GM19324 (cell line): ENCODE results near the gene UPK3A.
"Not testable (repeated sequence)": the region's sequence is repeated elsewhere in the genome, so short reads cannot be mapped to it uniquely, and the experiment has no call there.

Experiments used
- ATAC-seq: cut with Tn5 transposase; IDR thresholded peaks from one replicate; pipeline ENCODE4 v1.9.1; 2021; ENCODE audit warnings: mild to moderate bottlenecking, moderate library complexity; ENCODE audit not compliant: unreplicated experiment, low FRiP score

The UPK3A gene

GRCh38 chr22:45254789-45255278 is 29.9 kb upstream of the UPK3A start:
- ATAC-seq = no peak

GRCh38 chr22:45257941-45258340 is 26.8 kb upstream of the UPK3A start:
- ATAC-seq = not testable (repeated sequence)

GRCh38 chr22:45259754-45260394 is 24.9 kb upstream of the UPK3A start:
- no peak for ATAC-seq

GRCh38 chr22:45260395-45260759 is 24.4 kb upstream of the UPK3A start:
- ATAC-seq = not testable (repeated sequence)

GRCh38 chr22:45261407-45262088 is 23.2 kb upstream of the UPK3A start:
- no peak for ATAC-seq

GRCh38 chr22:45262195-45262930 is 22.4 kb upstream of the UPK3A start:
- ATAC-seq = no peak

GRCh38 chr22:45262931-45263462 is 21.8 kb upstream of the UPK3A start:
- ATAC-seq = peak; percentile 25

- peak; percentile 69 for ATAC-seq
Observed at GRCh38 chr22:45263463-45264269, 21.1 kb upstream of the UPK3A start.

- ATAC-seq = no peak
Observed at GRCh38 chr22:45265535-45265934, 19.2 kb upstream of the UPK3A start.

- ATAC-seq = peak; percentile 11
Observed at GRCh38 chr22:45268167-45268957, 16.4 kb upstream of the UPK3A start.

- peak; percentile 72 for ATAC-seq
Observed at GRCh38 chr22:45268958-45269844, 15.5 kb upstream of the UPK3A start.

- ATAC-seq = no peak
Observed at GRCh38 chr22:45270095-45271020, 14.4 kb upstream of the UPK3A start.

GRCh38 chr22:45271667-45272201 is 13.0 kb upstream of the UPK3A start:
- ATAC-seq = no peak

GRCh38 chr22:45272498-45272897 is 12.3 kb upstream of the UPK3A start:
- no peak for ATAC-seq

GRCh38 chr22:45273452-45274075 is 11.2 kb upstream of the UPK3A start:
- no peak for ATAC-seq

- no peak for ATAC-seq
Observed at GRCh38 chr22:45276507-45277105, 8.1 kb upstream of the UPK3A start.
